GM19468 (cell line): ENCODE results near the gene RPL27.

Experiments used
- ATAC-seq: cut with Tn5 transposase; IDR thresholded peaks from one replicate; pipeline ENCODE4 v1.9.1; 2021; ENCODE audit warnings: mild to moderate bottlenecking, moderate library complexity, moderate number of reproducible peaks; ENCODE audit not compliant: unreplicated experiment; ENCODE audit errors: extremely low read depth

RPL27 gene

DNA sequence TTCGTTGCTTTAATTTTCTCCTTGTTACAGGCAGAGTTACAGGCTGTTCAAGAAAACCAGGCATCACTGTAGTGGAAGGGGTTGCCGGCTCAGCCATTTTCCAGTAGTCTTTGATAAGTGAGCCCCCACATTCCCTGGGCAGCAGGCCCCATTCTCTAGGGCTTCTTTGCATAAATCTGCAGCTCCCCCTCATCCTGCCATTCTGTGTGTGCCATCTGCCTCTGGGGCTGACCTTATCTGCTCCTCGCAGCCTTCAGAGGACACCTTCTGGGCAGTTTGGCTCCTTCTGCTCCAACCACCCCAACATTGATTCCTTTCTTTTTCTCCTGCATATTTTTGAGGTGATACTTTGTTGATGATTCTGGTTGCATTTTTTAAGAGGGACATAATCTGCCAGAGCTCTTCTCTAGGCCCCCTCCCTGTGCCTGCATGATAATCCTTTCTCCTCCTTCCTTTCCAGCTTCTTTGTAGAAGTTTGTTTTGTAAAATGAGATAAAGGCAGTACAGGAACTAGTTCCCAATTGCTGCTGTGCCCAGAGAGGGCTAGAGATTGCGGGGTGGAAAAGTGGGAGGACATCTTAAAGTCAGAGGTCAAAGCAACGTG lies 43.9 kb downstream of the RPL27 start:
- no peak for ATAC-seq

DNA sequence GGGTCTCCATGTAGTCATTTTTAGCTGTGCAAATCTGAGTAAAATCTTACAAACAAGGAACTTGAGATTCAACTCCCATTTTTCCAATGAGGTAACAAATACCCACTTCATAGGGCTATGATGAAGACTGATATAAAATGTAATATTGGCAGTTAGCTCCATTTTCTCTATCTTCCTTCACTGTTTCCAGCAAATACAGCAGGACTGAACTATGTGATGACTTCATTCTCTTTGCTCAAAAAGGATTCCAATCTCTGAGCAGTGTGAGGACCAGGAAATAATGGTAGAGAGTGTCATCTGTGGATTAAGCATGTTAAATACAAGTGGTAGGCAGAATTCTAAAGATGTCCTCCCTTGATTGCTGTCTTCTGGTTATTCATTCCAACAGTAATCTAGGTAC lies 45.1 kb downstream of the RPL27 start:
- ATAC-seq: no peak

DNA sequence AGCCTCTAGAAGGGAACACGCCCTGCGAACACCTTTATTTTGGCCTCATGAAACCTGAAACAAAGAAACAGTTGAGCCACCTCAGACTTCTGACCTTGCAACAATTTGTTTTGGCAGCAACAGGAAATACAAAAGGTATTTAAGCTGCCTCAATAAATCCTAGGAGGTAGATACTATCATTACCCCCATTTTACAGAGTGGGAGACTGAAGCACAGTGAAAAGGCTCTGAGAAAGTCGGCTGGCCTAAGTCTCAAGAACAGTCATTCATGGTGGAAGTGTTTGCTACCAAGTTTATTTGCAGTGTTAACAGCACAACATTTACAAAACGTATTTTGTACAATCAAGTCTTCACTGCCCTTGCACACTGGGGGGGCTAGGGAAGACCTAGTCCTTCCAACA lies 45.8 kb downstream of the RPL27 start:
- no peak for ATAC-seq

DNA sequence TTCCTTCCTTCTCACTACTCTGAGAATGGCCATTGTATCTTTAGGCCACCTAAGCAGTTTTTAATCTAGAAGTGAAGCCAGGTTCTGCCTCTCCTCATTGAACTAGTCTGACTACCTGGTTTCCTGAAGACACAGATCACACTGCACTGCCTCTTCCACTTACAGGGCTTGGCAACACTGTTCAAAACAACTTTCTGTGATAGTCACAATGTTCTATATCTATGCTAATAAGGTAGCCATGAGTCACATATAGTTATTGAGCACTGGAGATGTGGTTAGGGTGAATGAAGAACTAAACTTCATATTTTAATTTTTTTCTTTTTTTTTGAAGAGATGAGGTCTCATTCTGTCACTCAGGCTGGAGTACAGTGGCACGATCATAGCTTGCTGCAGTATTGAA lies 53.8 kb downstream of the RPL27 start:
- ATAC-seq: no peak
